ENCODE results near the gene ZNF780A.

The ZNF780A gene

DNA sequence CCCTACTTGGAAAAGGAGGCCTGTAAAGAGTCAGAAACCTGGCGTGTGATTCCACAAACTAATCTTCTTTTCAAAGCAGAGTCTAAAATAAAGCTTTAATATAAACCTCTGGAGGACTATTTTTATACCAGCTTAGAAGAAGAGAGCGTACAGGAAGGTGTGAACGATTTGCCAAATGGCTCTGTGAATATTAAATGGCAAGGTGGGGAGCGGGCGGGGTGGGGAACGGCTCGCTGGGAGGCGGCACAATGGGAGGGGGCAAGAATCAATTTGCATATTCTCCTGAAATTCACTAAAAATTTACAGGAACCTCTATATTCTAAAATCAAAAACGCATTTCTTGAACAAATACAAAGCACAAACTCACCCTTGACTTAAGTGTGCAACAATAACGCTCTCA lies 35.7 kb downstream of the ZNF780A start:
- no peak for TF ChIP-seq TEAD4 (IDR thresholded peaks at IDR 0.05)
- no peak for TF ChIP-seq ZBTB7A (IDR thresholded peaks at IDR 0.05; ENCODE audit: low read depth)
- TF ChIP-seq FOXM1 (IDR thresholded peaks at IDR 0.05; ENCODE audit: borderline replicate concordance, low read depth) = no peak
- no peak for TF ChIP-seq RAD21 (IDR thresholded peaks at IDR 0.05; ENCODE audit: low read depth)
- TF ChIP-seq, protein P1, sequence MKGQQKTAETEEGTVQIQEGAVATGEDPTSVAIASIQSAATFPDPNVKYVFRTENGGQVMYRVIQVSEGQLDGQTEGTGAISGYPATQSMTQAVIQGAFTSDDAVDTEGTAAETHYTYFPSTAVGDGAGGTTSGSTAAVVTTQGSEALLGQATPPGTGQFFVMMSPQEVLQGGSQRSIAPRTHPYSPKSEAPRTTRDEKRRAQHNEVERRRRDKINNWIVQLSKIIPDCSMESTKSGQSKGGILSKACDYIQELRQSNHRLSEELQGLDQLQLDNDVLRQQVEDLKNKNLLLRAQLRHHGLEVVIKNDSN (IDR thresholded peaks at IDR 0.05) = no peak
- no peak for TF ChIP-seq EGR1 (IDR thresholded peaks at IDR 0.05)
- TF ChIP-seq, protein P2, sequence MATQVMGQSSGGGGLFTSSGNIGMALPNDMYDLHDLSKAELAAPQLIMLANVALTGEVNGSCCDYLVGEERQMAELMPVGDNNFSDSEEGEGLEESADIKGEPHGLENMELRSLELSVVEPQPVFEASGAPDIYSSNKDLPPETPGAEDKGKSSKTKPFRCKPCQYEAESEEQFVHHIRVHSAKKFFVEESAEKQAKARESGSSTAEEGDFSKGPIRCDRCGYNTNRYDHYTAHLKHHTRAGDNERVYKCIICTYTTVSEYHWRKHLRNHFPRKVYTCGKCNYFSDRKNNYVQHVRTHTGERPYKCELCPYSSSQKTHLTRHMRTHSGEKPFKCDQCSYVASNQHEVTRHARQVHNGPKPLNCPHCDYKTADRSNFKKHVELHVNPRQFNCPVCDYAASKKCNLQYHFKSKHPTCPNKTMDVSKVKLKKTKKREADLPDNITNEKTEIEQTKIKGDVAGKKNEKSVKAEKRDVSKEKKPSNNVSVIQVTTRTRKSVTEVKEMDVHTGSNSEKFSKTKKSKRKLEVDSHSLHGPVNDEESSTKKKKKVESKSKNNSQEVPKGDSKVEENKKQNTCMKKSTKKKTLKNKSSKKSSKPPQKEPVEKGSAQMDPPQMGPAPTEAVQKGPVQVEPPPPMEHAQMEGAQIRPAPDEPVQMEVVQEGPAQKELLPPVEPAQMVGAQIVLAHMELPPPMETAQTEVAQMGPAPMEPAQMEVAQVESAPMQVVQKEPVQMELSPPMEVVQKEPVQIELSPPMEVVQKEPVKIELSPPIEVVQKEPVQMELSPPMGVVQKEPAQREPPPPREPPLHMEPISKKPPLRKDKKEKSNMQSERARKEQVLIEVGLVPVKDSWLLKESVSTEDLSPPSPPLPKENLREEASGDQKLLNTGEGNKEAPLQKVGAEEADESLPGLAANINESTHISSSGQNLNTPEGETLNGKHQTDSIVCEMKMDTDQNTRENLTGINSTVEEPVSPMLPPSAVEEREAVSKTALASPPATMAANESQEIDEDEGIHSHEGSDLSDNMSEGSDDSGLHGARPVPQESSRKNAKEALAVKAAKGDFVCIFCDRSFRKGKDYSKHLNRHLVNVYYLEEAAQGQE (IDR thresholded peaks at IDR 0.05; ENCODE audit: low read depth) = no peak
- TF ChIP-seq EP300 (IDR thresholded peaks at IDR 0.05; ENCODE audit: borderline replicate concordance) = no peak
- TF ChIP-seq CREB1 (IDR thresholded peaks at IDR 0.05; ENCODE audit: low read depth) = no peak

- TF ChIP-seq TEAD4 (IDR thresholded peaks at IDR 0.05) = no peak
- no peak for TF ChIP-seq ZBTB7A (IDR thresholded peaks at IDR 0.05; ENCODE audit: low read depth)
- no peak for TF ChIP-seq EP300 (IDR thresholded peaks at IDR 0.05; ENCODE audit: borderline replicate concordance)
- TF ChIP-seq, protein P2 (IDR thresholded peaks at IDR 0.05; ENCODE audit: low read depth) = no peak
- TF ChIP-seq, protein P3, sequence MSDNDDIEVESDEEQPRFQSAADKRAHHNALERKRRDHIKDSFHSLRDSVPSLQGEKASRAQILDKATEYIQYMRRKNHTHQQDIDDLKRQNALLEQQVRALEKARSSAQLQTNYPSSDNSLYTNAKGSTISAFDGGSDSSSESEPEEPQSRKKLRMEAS (IDR thresholded peaks at IDR 0.05) = no peak
- TF ChIP-seq YY1 (IDR thresholded peaks at IDR 0.05; ENCODE audit: low read depth) = no peak
- no peak for TF ChIP-seq TCF12 (IDR thresholded peaks at IDR 0.05; ENCODE audit: low read depth)
- no peak for TF ChIP-seq FOXM1 (IDR thresholded peaks at IDR 0.05; ENCODE audit: borderline replicate concordance, low read depth)
- no peak for TF ChIP-seq EGR1 (IDR thresholded peaks at IDR 0.05)
- no peak for TF ChIP-seq RAD21 (IDR thresholded peaks at IDR 0.05; ENCODE audit: low read depth)
These were observed 36.1 kb downstream of the ZNF780A start for GRCh38 chr19:40054632-40055031.

DNA sequence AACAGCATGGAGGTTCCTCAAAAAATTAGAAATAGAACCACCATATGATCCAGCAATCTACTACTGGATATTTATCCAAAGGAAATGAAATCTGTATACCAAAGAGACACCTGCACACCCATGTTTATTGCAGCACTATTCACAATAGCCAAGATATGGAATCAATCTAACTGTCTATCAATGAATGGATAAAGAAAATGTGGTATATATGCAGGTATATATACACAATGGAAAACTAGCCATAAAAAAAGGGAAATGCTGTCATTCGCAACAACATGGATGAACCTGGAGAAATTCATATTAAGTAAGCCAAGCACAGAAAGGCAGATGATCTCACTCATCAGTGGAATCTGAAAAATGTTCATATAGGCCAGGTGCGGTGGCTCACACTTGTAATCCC lies 37.3 kb downstream of the ZNF780A start:
- TF ChIP-seq RAD21 (IDR thresholded peaks at IDR 0.05; ENCODE audit: low read depth) = no peak

- TF ChIP-seq NFIC (IDR thresholded peaks at IDR 0.05) (no peak), TEAD4 (IDR thresholded peaks at IDR 0.05) (no peak), RAD21 (IDR thresholded peaks at IDR 0.05; ENCODE audit: low read depth) (no peak), ZBTB7A (IDR thresholded peaks at IDR 0.05; ENCODE audit: low read depth) (no peak), TAF1 (IDR thresholded peaks at IDR 0.05; ENCODE audit: low read depth) (no peak), CREB1 (IDR thresholded peaks at IDR 0.05; ENCODE audit: low read depth) (no peak), FOXM1 (IDR thresholded peaks at IDR 0.05; ENCODE audit: borderline replicate concordance, low read depth) (no peak), TCF12 (IDR thresholded peaks at IDR 0.05; ENCODE audit: low read depth) (no peak)
- TF ChIP-seq, protein P1 (IDR thresholded peaks at IDR 0.05) = no peak
These were observed 54.7 kb downstream of the ZNF780A start for GRCh38 chr19:40035996-40036395.

- TF ChIP-seq, protein P3 (IDR thresholded peaks at IDR 0.05) = no peak
- TF ChIP-seq TAF1 (IDR thresholded peaks at IDR 0.05; ENCODE audit: low read depth) (no peak), NFIC (IDR thresholded peaks at IDR 0.05) (no peak), YY1 (IDR thresholded peaks at IDR 0.05; ENCODE audit: low read depth) (no peak), CREB1 (IDR thresholded peaks at IDR 0.05; ENCODE audit: low read depth) (no peak), RAD21 (IDR thresholded peaks at IDR 0.05; ENCODE audit: low read depth) (no peak)
- TF ChIP-seq, protein P2 (IDR thresholded peaks at IDR 0.05; ENCODE audit: low read depth) = no peak
These were observed 56.7 kb downstream of the ZNF780A start for GRCh38 chr19:40033989-40034560.
